ENCODE results near the gene USP4. TPM values are rescaled to one million over a fixed set of nuclear protein-coding genes. Genes with fewer than 3 reads are reported as not detected.

USP4 gene
- total and polyA plus RNA-seq, 2 of the 13 experiments (the other 11 are each of a cell fraction or from before 2014, with no cell fraction given) = 9.2 to 20.8 TPM

GRCh38 chr3:49358217-49358883 is 18.5 kb upstream of the USP4 start, which contains the start of gene GPX1 (continued):
- TF ChIP-seq ZXDC (CRISPR knock-in tag; IDR thresholded peaks at IDR 0.05) (peak; percentile 67; the same call in 1 of the 2 replicates), ZNF317 (CRISPR knock-in tag; IDR thresholded peaks at IDR 0.05) (no peak; the same call in 1 of the 2 replicates), TBP (CRISPR knock-in tag; IDR thresholded peaks at IDR 0.05) (no peak), PCBP2 (optimal IDR thresholded peaks at IDR 0.05; ENCODE audit: low read depth, low read length, poor library complexity, severe bottlenecking) (no peak), ZMYM2 (CRISPR knock-in tag; IDR thresholded peaks at IDR 0.05) (peak; percentile 54; the same call in 1 of the 2 replicates), ZMAT5 (CRISPR knock-in tag; IDR thresholded peaks at IDR 0.05; ENCODE audit: borderline replicate concordance, low read depth) (no peak), ZNF614 (CRISPR knock-in tag; IDR thresholded peaks at IDR 0.05; ENCODE audit: borderline replicate concordance) (no peak), ZNF781 (CRISPR knock-in tag; IDR thresholded peaks at IDR 0.05; ENCODE audit: borderline replicate concordance, not compliant biosample characterization) (peak; percentile 90), FOXK2 (IDR thresholded peaks at IDR 0.05) (no peak), SIN3A (IDR thresholded peaks at IDR 0.05; ENCODE audit: borderline replicate concordance, low read depth, low read length) (peak; percentile 89; the same call in 1 of the 2 replicates), LBX2 (CRISPR knock-in tag; IDR thresholded peaks at IDR 0.05; ENCODE audit: borderline replicate concordance) (no peak), NR2C2 (CRISPR knock-in tag; IDR thresholded peaks at IDR 0.05; ENCODE audit: borderline replicate concordance) (peak; percentile 31; the same call in 1 of the 2 replicates), ZNF761 (CRISPR knock-in tag; conservative IDR thresholded peaks at IDR 0.05) (no peak), IKZF5 (CRISPR knock-in tag; IDR thresholded peaks at IDR 0.05) (peak; percentile 94), HINFP (CRISPR knock-in tag; IDR thresholded peaks at IDR 0.05; ENCODE audit: low read depth) (no peak), HMGA1 (CRISPR knock-in tag; conservative IDR thresholded peaks at IDR 0.05) (no peak), SKIL (CRISPR knock-in tag; IDR thresholded peaks at IDR 0.05; ENCODE audit: borderline replicate concordance) (no peak), RXRA (CRISPR knock-in tag; IDR thresholded peaks at IDR 0.05) (peak; percentile 57; the same call in 1 of the 2 replicates)

Measured in HepG2 (cell line).